Measurements from ENCODE around the gene GNG4.

- TF ChIP-seq, protein P1, sequence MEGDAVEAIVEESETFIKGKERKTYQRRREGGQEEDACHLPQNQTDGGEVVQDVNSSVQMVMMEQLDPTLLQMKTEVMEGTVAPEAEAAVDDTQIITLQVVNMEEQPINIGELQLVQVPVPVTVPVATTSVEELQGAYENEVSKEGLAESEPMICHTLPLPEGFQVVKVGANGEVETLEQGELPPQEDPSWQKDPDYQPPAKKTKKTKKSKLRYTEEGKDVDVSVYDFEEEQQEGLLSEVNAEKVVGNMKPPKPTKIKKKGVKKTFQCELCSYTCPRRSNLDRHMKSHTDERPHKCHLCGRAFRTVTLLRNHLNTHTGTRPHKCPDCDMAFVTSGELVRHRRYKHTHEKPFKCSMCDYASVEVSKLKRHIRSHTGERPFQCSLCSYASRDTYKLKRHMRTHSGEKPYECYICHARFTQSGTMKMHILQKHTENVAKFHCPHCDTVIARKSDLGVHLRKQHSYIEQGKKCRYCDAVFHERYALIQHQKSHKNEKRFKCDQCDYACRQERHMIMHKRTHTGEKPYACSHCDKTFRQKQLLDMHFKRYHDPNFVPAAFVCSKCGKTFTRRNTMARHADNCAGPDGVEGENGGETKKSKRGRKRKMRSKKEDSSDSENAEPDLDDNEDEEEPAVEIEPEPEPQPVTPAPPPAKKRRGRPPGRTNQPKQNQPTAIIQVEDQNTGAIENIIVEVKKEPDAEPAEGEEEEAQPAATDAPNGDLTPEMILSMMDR (conservative IDR thresholded peaks at IDR 0.05; ENCODE audit: low read depth, low read length): no peak
- TF ChIP-seq, protein P2, sequence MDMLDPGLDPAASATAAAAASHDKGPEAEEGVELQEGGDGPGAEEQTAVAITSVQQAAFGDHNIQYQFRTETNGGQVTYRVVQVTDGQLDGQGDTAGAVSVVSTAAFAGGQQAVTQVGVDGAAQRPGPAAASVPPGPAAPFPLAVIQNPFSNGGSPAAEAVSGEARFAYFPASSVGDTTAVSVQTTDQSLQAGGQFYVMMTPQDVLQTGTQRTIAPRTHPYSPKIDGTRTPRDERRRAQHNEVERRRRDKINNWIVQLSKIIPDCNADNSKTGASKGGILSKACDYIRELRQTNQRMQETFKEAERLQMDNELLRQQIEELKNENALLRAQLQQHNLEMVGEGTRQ (IDR thresholded peaks at IDR 0.05; ENCODE audit: low read depth, low read length): no peak
- TF ChIP-seq POLR2A (IDR thresholded peaks at IDR 0.05; ENCODE audit: low read depth, low read length) (no peak), CHD1 (IDR thresholded peaks at IDR 0.05; ENCODE audit: low read depth, low read length) (no peak), MAZ (IDR thresholded peaks at IDR 0.05; ENCODE audit: borderline replicate concordance, low read depth, low read length) (no peak), SMC3 (IDR thresholded peaks at IDR 0.05; ENCODE audit: low read depth, low read length) (no peak), RAD21 (IDR thresholded peaks at IDR 0.05; ENCODE audit: low read length) (no peak), RFX5 (IDR thresholded peaks at IDR 0.05; ENCODE audit: low read depth, low read length) (no peak), MAFK (IDR thresholded peaks at IDR 0.05; ENCODE audit: low read depth, low read length) (no peak), CEBPB (IDR thresholded peaks at IDR 0.05; ENCODE audit: low read depth, low read length) (no peak), NFE2L2 (IDR thresholded peaks at IDR 0.05; ENCODE audit: low read depth, low read length) (no peak), FOS (IDR thresholded peaks at IDR 0.05; ENCODE audit: low read depth, low read length) (no peak)
Observed at GRCh38 chr1:235625340-235625739, 24.2 kb downstream of the GNG4 start.
